WERI-Rb-1 (cell line): ENCODE measurements around the gene CLTA.
A peak's percentile ranks its signal among the peaks of the same experiment; 100 is the strongest.

Experiments
- DNase-seq: peaks from one replicate; pipeline ENCODE4 v3.0.0-alpha.2; 2020
- H3K27ac ChIP-seq: fragments of 250-450 bp; sonication (Bioruptor Pico); 2 replicates; pipeline ENCODE4 v1.5.1; 2020; ENCODE audit warnings: mild to moderate bottlenecking, moderate library complexity
- H3K27me3 ChIP-seq: fragments of 250-450 bp; sonication (Bioruptor Pico); 2 replicates; pipeline ENCODE4 v1.5.1; 2021; ENCODE audit warnings: mild to moderate bottlenecking, low read depth, moderate library complexity; ENCODE audit not compliant: insufficient read depth, severe bottlenecking
- H3K36me3 ChIP-seq: fragments of 250-450 bp; sonication (Bioruptor Pico); 2 replicates; pipeline ENCODE4 v1.5.1; 2020; ENCODE audit warnings: mild to moderate bottlenecking, moderate library complexity
- H3K4me3 ChIP-seq: 2 replicates; pipeline ENCODE4 v1.5.1; 2011; ENCODE audit warnings: low read depth, mild to moderate bottlenecking, control low read depth, low read length
- H3K9me3 ChIP-seq: fragments of 250-450 bp; sonication (Bioruptor Pico); 2 replicates; pipeline ENCODE4 v1.5.1; 2021; ENCODE audit warnings: mild to moderate bottlenecking, moderate library complexity; ENCODE audit not compliant: severe bottlenecking
- CTCF ChIP-seq: IDR thresholded peaks from 2 replicates; pipeline ENCODE4 v1.5.1; 2011; ENCODE audit warnings: low read depth, mild to moderate bottlenecking, control low read depth, inconsistent platforms, low read length

The CLTA gene

DNA sequence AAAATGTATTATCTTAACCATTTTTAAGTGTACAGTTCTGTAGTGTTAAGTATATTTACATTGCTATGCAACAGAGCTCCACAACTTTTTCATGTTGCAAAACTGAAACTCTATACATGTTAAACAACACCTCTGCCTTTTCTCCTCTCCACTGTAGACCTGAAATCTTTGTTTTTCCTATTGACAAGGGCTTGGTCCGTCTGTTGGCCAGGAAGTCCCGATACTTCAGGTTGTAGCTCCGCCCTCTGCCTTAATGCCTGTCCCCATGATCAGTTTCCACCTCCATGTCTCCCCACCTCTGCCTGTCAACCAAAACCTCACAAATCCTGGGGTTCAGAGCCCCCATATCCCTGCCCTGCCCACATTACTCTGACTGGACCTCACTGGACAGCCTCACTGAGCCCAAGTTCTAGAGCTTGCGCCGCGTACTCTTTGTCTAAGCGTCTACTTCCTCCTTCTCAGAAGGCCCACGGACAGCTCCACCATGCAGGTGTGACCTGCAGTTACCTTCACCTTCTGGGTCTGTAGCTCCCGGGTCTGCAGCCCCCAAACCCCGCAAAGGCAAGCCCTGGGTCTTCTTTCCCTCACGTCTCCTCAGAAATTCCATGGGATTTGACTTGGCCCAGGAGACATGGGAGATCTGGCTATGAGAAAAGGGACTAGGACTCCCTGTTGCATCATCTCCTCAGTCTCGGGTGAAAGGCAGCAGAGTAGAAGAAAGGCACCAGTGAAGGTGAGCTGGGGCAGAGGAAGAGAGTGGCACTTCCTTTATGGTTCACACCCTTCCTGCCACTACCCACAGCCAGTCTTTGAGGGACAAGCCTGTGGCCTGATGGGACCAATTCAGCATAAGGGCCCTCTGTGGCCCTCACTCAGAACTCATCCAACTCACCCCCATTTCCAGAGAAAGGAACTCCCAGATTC is 46.1 kb upstream of the CLTA start:
- Histone ChIP-seq H3K36me3 (no peaks in the 10 kb centered on the region), H3K9me3 (peaks cover 4% of the 10 kb centered on the region), H3K4me3 (no peak overlapping the region), H3K27me3 (no peaks in the 10 kb centered on the region), H3K27ac (no peak overlapping the region)
- DNase-seq = no peak
- no peak for TF ChIP-seq CTCF

GRCh38 chr9:36145970-36146369 is 44.8 kb upstream of the CLTA start:
- Histone ChIP-seq H3K27ac (no peak overlapping the region), H3K4me3 (no peak overlapping the region), H3K36me3 (no peaks in the 10 kb centered on the region), H3K9me3 (peaks cover 4% of the 10 kb centered on the region), H3K27me3 (no peaks in the 10 kb centered on the region)
- TF ChIP-seq CTCF = no peak
- DNase-seq = no peak

DNA sequence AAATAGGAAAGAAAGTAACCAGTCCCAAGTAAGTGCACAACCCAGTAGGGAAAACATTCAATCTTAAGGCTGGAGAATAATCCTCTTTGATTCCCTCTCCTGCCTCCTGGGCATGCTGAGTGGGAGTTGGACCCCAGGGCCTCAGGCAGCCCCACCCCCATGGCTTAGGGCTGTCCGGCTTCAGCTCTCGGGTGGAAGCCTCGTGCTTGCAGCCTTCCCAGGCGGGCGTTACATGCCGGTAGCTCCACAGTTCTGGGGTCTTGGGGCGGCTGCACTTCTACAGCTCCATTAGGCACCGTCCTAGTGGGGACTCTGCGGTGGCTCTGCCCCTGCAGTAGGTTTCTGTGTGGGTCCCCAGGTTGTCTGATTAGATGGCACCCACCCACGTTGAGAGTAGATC is 44.1 kb upstream of the CLTA start:
- no peaks in the 10 kb centered on the region for H3K27me3 ChIP-seq
- H3K27ac ChIP-seq = peak overlapping the region; percentile 24; the same call in 1 of the 2 replicates
- DNase-seq = peak; percentile 68
- TF ChIP-seq CTCF = no peak
- H3K9me3 ChIP-seq = peaks cover 4% of the 10 kb centered on the region
- H3K4me3 ChIP-seq = no peak overlapping the region
- no peaks in the 10 kb centered on the region for H3K36me3 ChIP-seq

GRCh38 chr9:36147441-36148175 is 43.1 kb upstream of the CLTA start:
- Histone ChIP-seq H3K4me3 (no peak overlapping the region), H3K27ac (no peak overlapping the region), H3K36me3 (no peaks in the 10 kb centered on the region), H3K9me3 (peaks cover 4% of the 10 kb centered on the region), H3K27me3 (no peaks in the 10 kb centered on the region)
- DNase-seq = no peak
- TF ChIP-seq CTCF = no peak

- no peak overlapping the region for H3K4me3 ChIP-seq
- H3K36me3 ChIP-seq = no peaks in the 10 kb centered on the region
- no peak for TF ChIP-seq CTCF
- no peaks in the 10 kb centered on the region for H3K27me3 ChIP-seq
- peaks cover 4% of the 10 kb centered on the region for H3K9me3 ChIP-seq
- H3K27ac ChIP-seq = no peak overlapping the region
- no peak for DNase-seq
Measured at GRCh38 chr9:36148311-36149051, 42.2 kb upstream of the CLTA start.
